ENCODE data around the gene CTNNA2.

GRCh38 chr2:80687524-80687923, 1174.7 kb downstream of the CTNNA2 start:
- TF ChIP-seq ZFP30 (CRISPR knock-in tag; IDR thresholded peaks at IDR 0.05), result no peak
- no peak for TF ChIP-seq ZNF8 (CRISPR knock-in tag; IDR thresholded peaks at IDR 0.05)
